Ramos (cell line): ENCODE data around the gene TNNC2.

Source experiments
- in situ Hi-C: fragments of 300-500 bp; cut with MboI; formaldehyde crosslinking; loops from one replicate; pipeline ENCODE4 v1.14.3; 2022; ENCODE audit warnings: low sequenced_read_pairs; ENCODE audit not compliant: unreplicated experiment

Gene TNNC2

GRCh38 chr20:45792317-45793118, 34.6 kb downstream of the TNNC2 start:
- in situ Hi-C loops = no loop called here

DNA sequence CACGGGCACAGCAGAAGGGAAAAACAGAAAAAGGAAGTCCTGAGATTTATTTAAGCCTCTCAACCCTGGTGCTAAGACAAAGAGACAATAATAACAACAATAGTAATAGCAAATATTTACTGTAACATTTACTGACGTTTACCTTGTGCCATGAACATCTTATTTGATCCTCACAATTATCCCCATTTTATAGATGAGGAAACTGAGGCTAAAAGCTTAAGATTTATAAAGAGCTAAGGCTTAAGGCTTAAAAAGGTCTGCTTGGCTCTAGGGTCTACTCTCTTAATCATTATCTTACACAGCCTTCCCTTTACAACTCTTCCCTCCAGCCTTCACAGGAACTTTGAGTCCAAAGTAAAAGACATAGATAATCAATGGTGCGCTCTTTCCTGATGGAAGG, 38.8 kb downstream of the TNNC2 start:
- in situ Hi-C loops = no loop called here

GRCh38 chr20:45783656-45784294, 43.3 kb downstream of the TNNC2 start:
- in situ Hi-C loops = no loop called here

DNA sequence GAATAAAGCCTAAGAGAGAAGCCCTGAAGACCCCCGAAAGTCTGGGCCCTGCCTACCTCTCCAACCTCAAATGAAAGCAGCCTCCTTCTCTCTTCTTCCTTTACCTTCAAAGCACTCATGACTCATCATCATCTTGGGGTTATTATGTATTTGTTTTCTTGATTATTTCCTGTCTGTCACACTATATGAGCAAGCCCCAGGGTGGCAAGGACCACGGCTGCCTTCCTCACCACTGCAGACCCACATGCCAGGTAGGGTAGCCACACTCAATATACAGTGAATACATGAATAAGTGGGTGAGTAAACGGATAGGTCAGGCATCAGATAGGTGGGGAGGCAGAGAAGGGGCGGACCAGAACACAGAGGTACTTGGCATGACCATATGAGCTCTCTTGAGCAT, 44.2 kb downstream of the TNNC2 start:
- in situ Hi-C loops = no loop called here

GRCh38 chr20:45781391-45781931, 45.7 kb downstream of the TNNC2 start:
- in situ Hi-C loops = no loop called here

GRCh38 chr20:45780159-45780558, 47.0 kb downstream of the TNNC2 start:
- in situ Hi-C loops = no loop called here

GRCh38 chr20:45779011-45779915, 47.8 kb downstream of the TNNC2 start:
- in situ Hi-C loops = no loop called here

DNA sequence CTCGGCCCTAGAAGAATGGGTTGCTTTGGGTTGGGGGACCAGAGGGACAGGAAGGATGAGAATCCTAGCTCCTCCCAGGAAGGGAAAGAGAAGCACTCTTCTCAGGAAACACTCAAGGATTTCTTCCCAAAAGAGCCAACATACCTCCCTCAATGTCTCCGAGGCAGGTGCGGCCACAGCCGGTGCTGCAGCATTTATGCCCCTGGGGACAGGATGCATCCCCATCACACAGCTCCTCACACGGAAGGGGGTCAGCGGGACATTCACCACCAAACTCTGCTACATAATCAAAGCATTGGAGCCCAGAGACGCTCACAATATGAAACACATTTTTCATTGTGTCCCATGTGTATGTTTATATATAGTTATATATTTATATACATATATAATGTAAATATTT, 50.2 kb downstream of the TNNC2 start:
- in situ Hi-C loops = no loop called here

DNA sequence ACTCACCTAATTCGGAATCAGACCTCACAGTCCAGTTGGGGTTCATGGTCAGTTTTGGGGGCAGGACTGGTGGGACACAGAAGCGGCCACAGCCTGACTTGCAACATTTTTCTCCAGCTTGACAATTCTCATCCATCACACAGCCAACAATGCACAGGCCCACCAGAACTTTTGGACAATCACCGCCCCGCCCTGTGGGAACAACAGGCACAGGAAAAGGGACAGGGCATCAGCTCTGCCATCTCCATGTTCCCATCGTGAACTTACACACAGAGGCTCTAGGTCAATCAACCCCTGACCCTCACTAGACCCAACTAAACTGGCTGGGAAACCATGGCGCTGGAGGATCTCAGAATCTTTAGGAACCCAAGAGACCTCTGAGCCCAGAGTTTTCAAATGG, 51.7 kb downstream of the TNNC2 start:
- in situ Hi-C loops = no loop called here

- in situ Hi-C loops = loop anchor here (25.0 kb wide), 2 partner anchors 313 to 463 kb away; partner anchors contain the start of genes MATN4, RBPJL and WFDC2
Observed at GRCh38 chr20:45774945-45775344, 52.2 kb downstream of the TNNC2 start.
